ENCODE data around the gene KCNJ1. TPM values are rescaled to one million over a fixed set of nuclear protein-coding genes. Genes with fewer than 3 reads are reported as not detected.

Gene KCNJ1
- 0.25 TPM in 1 of 2 replicates, not detected in the other for total RNA-seq (ENCODE audit: low replicate concordance)

DNA sequence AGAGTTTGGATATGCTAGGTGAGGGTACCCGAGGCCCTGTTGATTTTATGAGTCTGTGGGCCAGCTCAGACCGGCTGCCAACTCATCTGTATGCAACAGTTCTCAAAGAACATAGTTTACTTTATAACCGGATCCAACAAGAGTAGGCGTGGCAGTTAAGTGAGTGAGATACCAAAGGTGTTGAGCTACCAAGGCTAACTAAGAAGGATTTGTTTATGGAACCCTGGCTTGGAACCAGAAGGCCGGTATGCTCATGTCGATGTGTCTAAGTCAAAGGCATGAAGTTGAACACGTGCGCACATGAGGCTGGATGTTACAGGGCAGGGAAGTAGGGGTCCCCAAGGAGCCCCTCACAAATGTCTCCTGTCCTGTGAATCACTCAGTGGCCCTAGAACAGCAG, at the start of gene KCNJ1:
Gene KCNJ1 (minus strand): TSS at position 20 of the 400 bp plus-strand sequence. CDS start 27,053 bp downstream, outside the sequence.
- TF ChIP-seq, protein P1, sequence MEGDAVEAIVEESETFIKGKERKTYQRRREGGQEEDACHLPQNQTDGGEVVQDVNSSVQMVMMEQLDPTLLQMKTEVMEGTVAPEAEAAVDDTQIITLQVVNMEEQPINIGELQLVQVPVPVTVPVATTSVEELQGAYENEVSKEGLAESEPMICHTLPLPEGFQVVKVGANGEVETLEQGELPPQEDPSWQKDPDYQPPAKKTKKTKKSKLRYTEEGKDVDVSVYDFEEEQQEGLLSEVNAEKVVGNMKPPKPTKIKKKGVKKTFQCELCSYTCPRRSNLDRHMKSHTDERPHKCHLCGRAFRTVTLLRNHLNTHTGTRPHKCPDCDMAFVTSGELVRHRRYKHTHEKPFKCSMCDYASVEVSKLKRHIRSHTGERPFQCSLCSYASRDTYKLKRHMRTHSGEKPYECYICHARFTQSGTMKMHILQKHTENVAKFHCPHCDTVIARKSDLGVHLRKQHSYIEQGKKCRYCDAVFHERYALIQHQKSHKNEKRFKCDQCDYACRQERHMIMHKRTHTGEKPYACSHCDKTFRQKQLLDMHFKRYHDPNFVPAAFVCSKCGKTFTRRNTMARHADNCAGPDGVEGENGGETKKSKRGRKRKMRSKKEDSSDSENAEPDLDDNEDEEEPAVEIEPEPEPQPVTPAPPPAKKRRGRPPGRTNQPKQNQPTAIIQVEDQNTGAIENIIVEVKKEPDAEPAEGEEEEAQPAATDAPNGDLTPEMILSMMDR (IDR thresholded peaks at IDR 0.05; ENCODE audit: insufficient read depth, low read length) = no peak
- DNase-seq (ENCODE audit: low read depth) = no peak
- no peak within 1 kb of the TSS for H3K4me3 ChIP-seq (ENCODE audit: low read depth, low read length)

GRCh38 chr11:128916681-128917080, 49.6 kb upstream of the KCNJ1 start:
- TF ChIP-seq, protein P1 (IDR thresholded peaks at IDR 0.05; ENCODE audit: insufficient read depth, low read length) = no peak
- no peak for DNase-seq (ENCODE audit: low read depth)
- no peak overlapping the region for H3K4me3 ChIP-seq (ENCODE audit: low read depth, low read length)

DNA sequence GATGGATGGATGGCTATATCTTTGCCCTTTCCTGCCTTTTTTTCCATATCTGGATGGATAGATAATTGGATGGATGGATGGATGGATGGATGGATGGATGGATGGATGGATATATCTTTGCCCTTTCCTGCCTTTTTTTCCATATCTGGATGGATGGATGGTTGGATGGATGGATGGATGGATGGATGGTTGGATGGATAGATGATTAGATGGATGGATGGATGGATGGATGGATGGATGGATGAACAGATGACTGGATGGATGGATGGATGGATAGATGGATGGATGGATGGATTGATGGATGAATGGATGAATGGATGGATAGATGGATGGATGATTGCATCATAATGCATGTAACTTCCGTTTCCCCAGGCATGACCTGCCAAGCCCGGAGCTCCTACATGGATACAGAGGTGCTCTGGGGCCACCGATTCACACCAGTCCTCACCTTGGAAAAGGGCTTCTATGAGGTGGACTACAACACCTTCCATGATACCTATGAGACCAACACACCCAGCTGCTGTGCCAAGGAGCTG, 49.0 kb upstream of the KCNJ1 start:
- TF ChIP-seq, protein P1 (IDR thresholded peaks at IDR 0.05; ENCODE audit: insufficient read depth, low read length) = no peak
- H3K4me3 ChIP-seq (ENCODE audit: low read depth, low read length) = no peak overlapping the region
- no peak for DNase-seq (ENCODE audit: low read depth)

DNA sequence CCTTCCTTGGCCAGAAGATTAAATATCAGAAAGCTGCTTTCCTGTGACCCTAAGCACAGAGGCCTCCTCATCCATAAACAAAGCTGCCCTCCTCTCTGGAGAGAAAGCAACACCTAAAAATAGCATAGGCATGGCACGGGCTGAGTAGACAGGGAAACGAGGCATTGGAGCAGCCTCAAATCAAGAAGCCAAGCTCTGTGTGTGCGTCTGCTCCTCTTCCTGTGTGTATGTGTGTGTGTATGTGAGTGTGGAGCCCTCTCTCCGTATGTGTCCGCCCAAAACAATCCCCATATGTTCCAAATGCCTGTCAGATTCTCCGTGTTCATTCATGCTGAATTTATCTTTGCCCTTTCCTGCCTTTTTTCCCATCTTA, 48.0 kb upstream of the KCNJ1 start:
- DNase-seq (ENCODE audit: low read depth) = no peak
- TF ChIP-seq, protein P1 (IDR thresholded peaks at IDR 0.05; ENCODE audit: insufficient read depth, low read length) = no peak
- no peak overlapping the region for H3K4me3 ChIP-seq (ENCODE audit: low read depth, low read length)

DNA sequence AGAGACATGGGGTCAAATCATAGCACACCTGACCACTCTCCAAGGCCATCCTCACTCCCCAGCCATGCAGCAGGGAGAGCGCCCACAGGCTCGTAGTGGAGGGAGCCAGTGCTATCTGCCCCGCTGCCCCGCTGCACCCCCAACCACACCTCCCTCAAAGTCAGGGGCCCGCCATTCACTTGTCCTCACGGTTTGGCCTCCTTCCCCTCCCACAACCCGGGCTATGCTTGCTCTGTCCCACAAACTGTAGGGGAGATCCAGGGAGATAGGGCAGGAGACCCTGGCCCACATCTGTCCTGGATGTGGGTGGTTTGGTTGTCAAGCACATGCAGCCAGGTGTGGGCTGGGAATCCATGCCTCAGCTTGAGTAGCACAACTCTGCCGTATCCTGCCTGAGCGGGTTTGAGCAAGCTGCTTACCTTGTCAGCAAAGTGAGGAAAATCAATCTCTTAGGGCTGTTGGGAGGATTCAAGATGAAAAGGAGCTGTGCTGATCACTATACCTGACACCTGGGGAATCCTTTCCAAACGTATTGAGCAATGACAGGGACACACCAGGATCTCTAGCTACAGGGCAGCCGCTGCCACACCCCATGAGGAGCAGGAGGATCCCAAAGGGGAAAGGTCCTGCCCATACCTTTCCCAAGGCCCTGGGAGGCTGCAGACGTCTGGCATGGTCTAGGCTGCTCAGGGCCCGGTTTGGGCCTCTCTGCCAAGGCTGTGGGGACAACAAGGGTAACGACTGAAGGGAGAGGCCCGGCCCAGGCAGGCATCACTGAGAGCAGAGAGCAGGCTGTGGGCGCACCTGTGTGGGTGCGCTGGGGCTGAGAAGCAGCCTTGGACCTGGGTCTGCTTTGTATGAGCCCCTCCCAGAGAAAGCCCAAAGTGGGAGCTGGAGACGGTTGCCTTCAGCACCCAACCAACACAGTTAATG, 47.4 kb upstream of the KCNJ1 start:
- no peak for DNase-seq (ENCODE audit: low read depth)
- TF ChIP-seq, protein P1 (IDR thresholded peaks at IDR 0.05; ENCODE audit: insufficient read depth, low read length) = no peak
- no peak overlapping the region for H3K4me3 ChIP-seq (ENCODE audit: low read depth, low read length)

GRCh38 chr11:128913806-128914205, 46.7 kb upstream of the KCNJ1 start:
- DNase-seq (ENCODE audit: low read depth) = no peak
- TF ChIP-seq, protein P1 (IDR thresholded peaks at IDR 0.05; ENCODE audit: insufficient read depth, low read length) = no peak
- H3K4me3 ChIP-seq (ENCODE audit: low read depth, low read length) = no peak overlapping the region
